WTC11 (cell line): ENCODE data around the gene GMPR2. TPM values are rescaled to one million over a fixed set of nuclear protein-coding genes. Genes with fewer than 3 reads are reported as not detected.

Experiments
- ATAC-seq: fragments of 200-7000 bp; cut with Tn5 transposase; 2 replicates; pipeline ENCODE4 v1.10.0; 2021; ENCODE audit warnings: mild to moderate bottlenecking, moderate library complexity
- CTCF ChIA-PET: fragments of 300-600 bp; sonication (Branson Sonifier 250); formaldehyde crosslinking; loops from one replicate; lab custom pipeline; 2021; ENCODE audit warnings: antibody characterized with exemption; lab: Charles Lee
- POLR2A ChIA-PET: fragments of 350-600 bp; sonication (Branson Sonifier 250); formaldehyde crosslinking; loops from one replicate; lab custom pipeline; 2021; ENCODE audit warnings: antibody characterized with exemption; lab: Charles Lee
- DNase-seq: peaks from one replicate; pipeline ENCODE4 v3.0.0; 2021; ENCODE audit warnings: low spot score
- H3K27ac Mint-ChIP-seq: 2 replicates; pipeline ENCODE4 v1.8.0; 2021; ENCODE audit warnings: mixed read lengths
- H3K27me3 Mint-ChIP-seq: 2 replicates; pipeline ENCODE4 v1.8.0; 2021; ENCODE audit warnings: low read depth, mild to moderate bottlenecking, moderate library complexity, mixed read lengths
- H3K36me3 Mint-ChIP-seq: 2 replicates; pipeline ENCODE4 v1.8.0; 2021; ENCODE audit warnings: mixed read lengths
- H3K4me1 Mint-ChIP-seq: 2 replicates; pipeline ENCODE4 v1.8.0; 2022; ENCODE audit warnings: mixed read lengths
- H3K4me3 Mint-ChIP-seq: 2 replicates; pipeline ENCODE4 v1.8.0; 2021; ENCODE audit warnings: mild to moderate bottlenecking, moderate library complexity, mixed read lengths
- H3K9me3 Mint-ChIP-seq: 2 replicates; pipeline ENCODE4 v1.8.0; 2021; ENCODE audit warnings: mixed read lengths
- CREM ChIP-seq: sonication (generic); formaldehyde crosslinking; IDR thresholded peaks from 2 replicates; pipeline ENCODE4 v1.8.1; 2022; ENCODE audit warnings: mild to moderate bottlenecking, missing genetic modification reagents, moderate library complexity
- E2F4 ChIP-seq: sonication (generic); formaldehyde crosslinking; IDR thresholded peaks from 2 replicates; pipeline ENCODE4 v1.8.1; 2022; ENCODE audit warnings: low read depth, mild to moderate bottlenecking, moderate library complexity, missing genetic modification reagents, borderline replicate concordance
- ETV6 ChIP-seq: sonication (generic); formaldehyde crosslinking; IDR thresholded peaks from 2 replicates; pipeline ENCODE4 v1.8.1; 2022; ENCODE audit warnings: mild to moderate bottlenecking, missing genetic modification reagents
- FOXP1 ChIP-seq: sonication (generic); formaldehyde crosslinking; IDR thresholded peaks from 2 replicates; pipeline ENCODE4 v1.8.0; 2022; ENCODE audit warnings: missing genetic modification reagents, mild to moderate bottlenecking, moderate library complexity, borderline replicate concordance
- FOXP4 ChIP-seq: sonication (generic); formaldehyde crosslinking; IDR thresholded peaks from 2 replicates; pipeline ENCODE4 v1.8.0; 2022; ENCODE audit warnings: mild to moderate bottlenecking, missing genetic modification reagents
- GABPB1 ChIP-seq: sonication (generic); formaldehyde crosslinking; IDR thresholded peaks from 2 replicates; pipeline ENCODE4 v1.8.1; 2023; ENCODE audit warnings: mild to moderate bottlenecking, missing genetic modification reagents
- JAZF1 ChIP-seq: fragments of 250-450 bp; sonication (Bioruptor Pico); IDR thresholded peaks from 2 replicates; pipeline ENCODE4 v1.9.0; 2021; ENCODE audit warnings: moderate library complexity, mild to moderate bottlenecking, inconsistent platforms
- JUN ChIP-seq: sonication (generic); formaldehyde crosslinking; IDR thresholded peaks from 2 replicates; pipeline ENCODE4 v1.8.0; 2023; ENCODE audit warnings: mild to moderate bottlenecking, missing genetic modification reagents
- KAT7 ChIP-seq: sonication (generic); formaldehyde crosslinking; IDR thresholded peaks from 2 replicates; pipeline ENCODE4 v1.8.1; 2023; ENCODE audit warnings: missing genetic modification reagents, mild to moderate bottlenecking, borderline replicate concordance
- MAX ChIP-seq: sonication (generic); formaldehyde crosslinking; IDR thresholded peaks from 2 replicates; pipeline ENCODE4 v1.8.0; 2022; ENCODE audit warnings: mild to moderate bottlenecking, missing genetic modification reagents
- MXD4 ChIP-seq: fragments of 250-450 bp; sonication (Bioruptor Pico); IDR thresholded peaks from 2 replicates; pipeline ENCODE4 v1.8.0; 2021; ENCODE audit warnings: mild to moderate bottlenecking, moderate library complexity, borderline replicate concordance
- NFE2L1 ChIP-seq: sonication (generic); formaldehyde crosslinking; IDR thresholded peaks from 2 replicates; pipeline ENCODE4 v1.8.1; 2023; ENCODE audit warnings: missing genetic modification reagents
- NR1H2 ChIP-seq: sonication (generic); formaldehyde crosslinking; IDR thresholded peaks from 2 replicates; pipeline ENCODE4 v1.9.0; 2021; ENCODE audit warnings: mild to moderate bottlenecking, moderate library complexity, missing genetic modification reagents
- SOX15 ChIP-seq: fragments of 250-450 bp; sonication (Bioruptor Pico); IDR thresholded peaks from 2 replicates; pipeline ENCODE4 v1.9.0; 2021; ENCODE audit warnings: mild to moderate bottlenecking
- TEAD4 ChIP-seq: sonication (generic); formaldehyde crosslinking; IDR thresholded peaks from 2 replicates; pipeline ENCODE4 v1.8.0; 2022; ENCODE audit warnings: mild to moderate bottlenecking, missing genetic modification reagents
- USF1 ChIP-seq: sonication (generic); formaldehyde crosslinking; IDR thresholded peaks from 2 replicates; pipeline ENCODE4 v1.8.0; 2022; ENCODE audit warnings: mild to moderate bottlenecking, missing genetic modification reagents
- USF2 ChIP-seq: sonication (generic); formaldehyde crosslinking; IDR thresholded peaks from 2 replicates; pipeline ENCODE4 v1.8.1; 2023; ENCODE audit warnings: mild to moderate bottlenecking, missing genetic modification reagents, moderate library complexity
- ZBTB21 ChIP-seq: sonication (generic); formaldehyde crosslinking; IDR thresholded peaks from 2 replicates; pipeline ENCODE4 v1.8.1; 2023; ENCODE audit warnings: mild to moderate bottlenecking, missing genetic modification reagents, borderline replicate concordance
- ZMAT4 ChIP-seq: fragments of 250-450 bp; sonication (Bioruptor Pico); IDR thresholded peaks from 2 replicates; pipeline ENCODE4 v1.9.0; 2021; ENCODE audit warnings: mild to moderate bottlenecking
- ZNF121 ChIP-seq: sonication (generic); formaldehyde crosslinking; IDR thresholded peaks from 2 replicates; pipeline ENCODE4 v1.8.0; 2023; ENCODE audit warnings: missing genetic modification reagents
- ZNF138 ChIP-seq: sonication (generic); formaldehyde crosslinking; conservative IDR thresholded peaks from 2 replicates; pipeline ENCODE4 v1.8.1; 2022; ENCODE audit warnings: mild to moderate bottlenecking, moderate library complexity, missing genetic modification reagents
- ZNF232 ChIP-seq: sonication (generic); formaldehyde crosslinking; IDR thresholded peaks from 2 replicates; pipeline ENCODE4 v1.8.0; 2022; ENCODE audit warnings: mild to moderate bottlenecking, missing genetic modification reagents
- ZNF263 ChIP-seq: sonication (generic); formaldehyde crosslinking; IDR thresholded peaks from 2 replicates; pipeline ENCODE4 v1.8.1; 2022; ENCODE audit warnings: low read depth, mild to moderate bottlenecking, moderate library complexity, missing genetic modification reagents
- ZNF317 ChIP-seq: sonication (generic); formaldehyde crosslinking; IDR thresholded peaks from 2 replicates; pipeline ENCODE4 v1.8.1; 2023; ENCODE audit warnings: low read depth, mild to moderate bottlenecking, moderate library complexity, missing genetic modification reagents, borderline replicate concordance
- ZNF425 ChIP-seq: fragments of 250-450 bp; sonication (Bioruptor Pico); conservative IDR thresholded peaks from 2 replicates; pipeline ENCODE4 v1.9.0; 2021; ENCODE audit warnings: mild to moderate bottlenecking
- ZNF671 ChIP-seq: fragments of 250-450 bp; sonication (Bioruptor Pico); IDR thresholded peaks from 2 replicates; pipeline ENCODE4 v1.8.0; 2021; ENCODE audit warnings: mild to moderate bottlenecking
- total RNA-seq: library from RNA; stranded (reverse); gene quantifications from 3 replicates; pipeline ENCODE4 v1.2.3, GENCODE V29; 2021

Gene GMPR2
- total RNA-seq, 1 experiment from 2014 or later: 82.3 TPM

GRCh38 chr14:24233538-24233866, 773 bp downstream of the GMPR2 start:
- ChIA-PET CTCF (interaction anchor here (1.7 kb wide), 1 partner anchor 9 kb away, joined by 12 read pairs; the partner anchor contains the start of gene TINF2), POLR2A (interaction anchor here (1.9 kb wide), 1 partner anchor 8 kb away, joined by 9 read pairs; the partner anchor contains the start of gene TINF2)
- Mint-ChIP-seq H3K36me3 (peaks cover 34% of the 10 kb centered on the region), H3K27me3 (no peaks in the 10 kb centered on the region), H3K9me3 (no peaks in the 10 kb centered on the region), H3K4me3 (peak overlapping the region; percentile 99), H3K27ac (peak overlapping the region; percentile 99), H3K4me1 (peaks cover 22% of the 10 kb centered on the region)
- TF ChIP-seq ZNF317 (no peak), USF1 (CRISPR knock-in tag) (no peak), GABPB1 (CRISPR knock-in tag) (no peak), ZNF425 (CRISPR knock-in tag) (no peak), TEAD4 (CRISPR knock-in tag) (no peak), FOXP1 (no peak), USF2 (CRISPR knock-in tag) (no peak), CREM (CRISPR knock-in tag) (no peak), ZNF671 (no peak), NFE2L1 (no peak), JUN (CRISPR knock-in tag) (no peak), MXD4 (CRISPR knock-in tag) (no peak), ZNF121 (CRISPR knock-in tag) (no peak), JAZF1 (no peak)
- ATAC-seq (no peak), DNase-seq (no peak)

GRCh38 chr14:24234095-24235005, 1.6 kb downstream of the GMPR2 start:
- TF ChIP-seq E2F4 (no peak), ZNF232 (CRISPR knock-in tag) (no peak), JUN (CRISPR knock-in tag) (no peak), MAX (CRISPR knock-in tag) (no peak), ZMAT4 (CRISPR knock-in tag) (no peak), SOX15 (CRISPR knock-in tag) (no peak), ZNF317 (no peak), ZNF263 (CRISPR knock-in tag) (no peak), ZNF138 (CRISPR knock-in tag) (no peak), NFE2L1 (no peak), ZBTB21 (CRISPR knock-in tag) (no peak), ETV6 (CRISPR knock-in tag) (no peak), KAT7 (no peak), NR1H2 (no peak), FOXP4 (CRISPR knock-in tag) (no peak)
- H3K4me1 Mint-ChIP-seq: peaks cover 22% of the 10 kb centered on the region
- no peaks in the 10 kb centered on the region for H3K27me3 Mint-ChIP-seq
- peak overlapping the region; percentile 32 for H3K4me3 Mint-ChIP-seq
- H3K27ac Mint-ChIP-seq: no peak overlapping the region
- H3K9me3 Mint-ChIP-seq: no peaks in the 10 kb centered on the region
- peaks cover 42% of the 10 kb centered on the region for H3K36me3 Mint-ChIP-seq
- ATAC-seq (no peak), DNase-seq (no peak)
- POLR2A ChIA-PET: interaction anchor here (1.9 kb wide), 1 partner anchor 8 kb away, joined by 9 read pairs; the partner anchor contains the start of gene TINF2
- CTCF ChIA-PET: no interaction called here
